NOMO-1 treated with dmso at 0.1 percent for 144 hours (cell line): ENCODE data around the gene TMIGD3.

Experiments used
- DNase-seq: peaks from one replicate; lab custom pipeline; 2025; ENCODE audit not compliant: unreplicated experiment; lab: John Stamatoyannopoulos, UW

The TMIGD3 gene

GRCh38 chr1:111507411-111508201 is 4.2 kb upstream of the TMIGD3 start:
- DNase-seq = peak; percentile 98

DNA sequence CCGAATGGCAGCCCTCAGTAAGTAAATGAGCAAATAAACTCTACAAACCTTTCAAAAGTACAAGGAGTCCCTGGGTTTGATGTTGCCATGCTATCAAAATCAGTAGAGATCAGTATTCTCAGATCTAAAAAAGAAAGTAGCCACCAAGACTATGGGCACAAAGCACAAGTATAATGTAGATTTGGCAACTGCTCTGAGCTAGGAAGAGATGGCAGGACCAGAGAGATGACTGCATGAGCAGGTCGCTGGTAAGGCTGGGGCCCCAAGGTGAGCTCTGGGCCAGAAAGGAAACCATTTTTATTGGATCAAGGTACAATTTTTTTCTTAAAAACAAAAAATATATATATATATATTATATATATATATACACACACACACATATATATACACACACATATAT is 3.1 kb upstream of the TMIGD3 start:
- DNase-seq = no peak

GRCh38 chr1:111505641-111506119 is 2.2 kb upstream of the TMIGD3 start:
- peak; percentile 76 for DNase-seq

DNA sequence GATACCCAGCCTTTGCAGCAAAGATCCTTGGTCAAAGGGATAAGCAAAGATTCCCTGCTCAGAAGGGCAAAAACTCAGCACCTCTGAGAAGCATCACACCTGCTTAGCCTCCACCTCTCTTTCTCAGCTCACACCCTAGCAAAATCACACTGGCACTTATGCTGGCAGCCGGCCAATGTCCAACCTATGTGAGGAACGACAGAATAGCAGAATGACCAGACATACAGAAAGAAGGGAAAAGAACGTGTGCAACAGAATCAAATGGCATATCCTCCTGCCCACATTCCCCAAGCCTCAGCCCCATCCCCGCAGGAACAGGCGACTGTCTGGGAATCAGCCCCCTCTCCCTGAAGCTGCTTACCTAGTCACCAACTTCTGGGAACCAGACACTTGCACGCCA is 664 bp upstream of the TMIGD3 start:
- no peak for DNase-seq

DNA sequence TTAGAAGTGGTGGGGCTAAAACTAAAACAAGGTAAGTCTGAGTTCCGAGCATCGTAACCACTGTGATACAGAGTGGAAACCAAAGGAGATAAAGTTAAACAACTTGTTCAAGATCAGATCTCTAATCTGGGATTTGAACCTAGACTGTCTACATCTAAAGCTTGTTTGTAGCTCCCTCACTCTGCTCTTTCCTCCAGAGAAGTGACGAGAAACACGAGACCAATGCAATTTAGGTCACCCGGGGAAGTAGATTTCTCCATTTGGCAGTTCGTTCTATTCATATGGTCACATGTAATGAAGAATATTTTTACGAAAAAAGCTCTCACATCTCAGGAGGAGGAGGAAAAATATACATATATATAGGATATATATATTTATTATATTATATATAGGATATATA is 1.8 kb downstream of the TMIGD3 start:
- no peak for DNase-seq

DNA sequence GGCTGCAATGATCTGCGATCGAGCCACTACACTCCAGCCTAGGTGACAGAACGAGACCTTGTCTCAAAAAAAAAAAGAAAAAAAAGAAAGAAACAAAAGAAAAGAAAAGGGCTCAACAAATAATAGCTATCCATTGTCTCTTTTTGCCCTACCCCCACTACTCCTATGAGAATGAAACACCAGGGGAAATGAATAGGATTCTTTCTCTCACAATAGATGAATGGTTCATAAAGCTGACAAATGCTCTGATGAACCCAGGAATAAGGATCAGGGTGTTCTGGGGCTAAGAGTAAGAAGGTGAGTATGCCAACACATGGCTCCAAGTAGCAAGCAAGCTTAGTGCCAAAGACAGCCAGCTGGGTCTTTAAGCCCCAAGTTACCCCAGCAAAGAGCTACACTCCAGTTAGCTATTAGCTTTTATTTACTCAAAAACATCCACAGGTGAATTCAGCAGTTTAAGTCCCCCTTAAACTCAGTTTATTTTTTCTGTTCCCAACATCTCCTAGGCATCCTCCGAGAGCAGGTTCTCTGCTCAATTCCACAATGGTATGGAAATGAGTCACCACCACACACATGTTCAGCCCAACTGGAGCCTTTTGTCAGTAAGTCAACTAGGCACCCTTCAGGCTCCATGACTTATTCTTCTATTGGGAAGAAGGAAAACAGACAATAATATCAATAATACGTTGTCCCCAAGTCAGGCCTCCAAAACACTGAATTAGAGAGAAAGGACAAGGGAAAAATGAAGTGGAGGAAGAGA is 4.2 kb downstream of the TMIGD3 start:
- DNase-seq = no peak

- DNase-seq = no peak
Observed at GRCh38 chr1:111497592-111497991, 5.8 kb downstream of the TMIGD3 start.

- DNase-seq = no peak
Observed at GRCh38 chr1:111496398-111496797, 7.0 kb downstream of the TMIGD3 start.

DNA sequence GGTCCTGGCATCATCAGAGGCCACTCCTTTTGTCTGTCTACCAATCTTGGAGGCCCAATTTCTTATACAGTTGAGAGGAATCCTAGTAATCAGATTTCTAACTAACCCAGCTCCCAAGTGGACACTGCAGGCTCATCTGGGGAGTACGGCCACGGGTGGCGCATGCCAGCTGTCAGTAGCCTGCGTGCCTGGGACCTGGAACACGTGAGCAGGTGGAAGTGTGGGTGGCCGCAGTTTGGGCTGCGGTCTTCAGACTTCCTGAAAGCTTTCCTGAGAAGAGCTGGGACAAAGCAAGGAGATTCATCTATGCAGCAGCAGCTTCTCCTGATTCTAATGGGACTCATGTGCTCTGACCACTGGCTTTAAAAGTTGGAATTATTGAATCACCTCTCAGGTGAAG is 12.4 kb downstream of the TMIGD3 start:
- DNase-seq = no peak

DNA sequence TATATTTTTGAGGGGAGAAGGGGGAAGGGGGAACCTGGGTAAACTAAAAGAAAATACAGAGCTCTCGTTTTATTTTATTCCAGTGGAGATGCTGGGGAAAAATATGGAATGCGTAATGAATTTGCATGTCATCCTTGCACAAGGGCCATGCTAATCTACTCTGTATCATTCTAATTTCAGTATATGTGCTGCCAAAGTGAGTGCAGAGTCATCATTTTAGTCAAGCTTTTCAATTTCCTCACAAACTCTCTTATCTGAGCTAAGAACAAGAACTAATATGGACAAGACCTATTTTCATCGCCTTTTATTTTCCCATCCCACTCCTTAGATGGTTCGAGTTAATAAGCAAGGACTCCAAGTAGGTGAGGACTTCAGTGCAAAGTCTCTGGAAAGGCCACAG is 13.2 kb downstream of the TMIGD3 start:
- DNase-seq = no peak

DNA sequence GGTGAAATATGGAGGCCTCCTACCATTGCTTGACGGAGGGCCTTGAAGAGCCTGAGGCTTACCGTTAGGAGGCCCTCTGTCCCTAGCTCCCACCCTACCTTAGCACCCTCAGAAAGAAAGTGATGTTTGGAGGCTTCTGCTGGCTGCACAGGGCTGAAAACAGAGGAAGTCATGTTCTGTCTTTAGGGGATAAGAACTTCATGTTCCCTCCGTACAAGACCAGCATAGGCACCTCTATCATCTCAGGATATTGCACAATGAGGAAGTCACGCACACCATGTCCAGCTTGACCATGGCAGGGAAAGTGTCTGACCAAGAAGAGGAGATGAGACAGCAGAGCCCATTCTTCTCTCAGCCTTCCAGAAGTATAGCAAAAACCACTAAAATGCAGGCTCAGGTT is 13.8 kb downstream of the TMIGD3 start:
- no peak for DNase-seq

DNA sequence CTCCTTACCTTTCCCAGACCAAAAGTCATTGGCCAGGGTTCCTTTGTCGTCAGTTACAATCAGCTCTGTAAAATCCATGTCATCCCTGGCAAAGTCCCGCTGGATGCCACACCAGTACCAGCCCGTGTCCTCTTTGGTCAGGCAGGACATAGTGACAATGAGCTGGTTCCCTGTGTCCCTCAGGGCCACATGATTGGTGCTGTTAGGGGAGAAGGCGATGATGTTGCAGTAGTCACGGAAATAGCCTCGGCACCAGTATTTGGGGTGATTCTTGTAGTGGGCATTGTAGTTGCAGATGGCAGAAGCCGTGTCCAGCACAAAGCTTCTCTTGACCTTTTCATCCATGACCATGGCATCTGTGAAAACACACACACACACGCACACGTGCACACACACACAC is 14.8 kb downstream of the TMIGD3 start:
- no peak for DNase-seq

GRCh38 chr1:111487133-111487532 is 16.3 kb downstream of the TMIGD3 start:
- no peak for DNase-seq

- no peak for DNase-seq
Observed at GRCh38 chr1:111486431-111486830, 17.0 kb downstream of the TMIGD3 start.

DNA sequence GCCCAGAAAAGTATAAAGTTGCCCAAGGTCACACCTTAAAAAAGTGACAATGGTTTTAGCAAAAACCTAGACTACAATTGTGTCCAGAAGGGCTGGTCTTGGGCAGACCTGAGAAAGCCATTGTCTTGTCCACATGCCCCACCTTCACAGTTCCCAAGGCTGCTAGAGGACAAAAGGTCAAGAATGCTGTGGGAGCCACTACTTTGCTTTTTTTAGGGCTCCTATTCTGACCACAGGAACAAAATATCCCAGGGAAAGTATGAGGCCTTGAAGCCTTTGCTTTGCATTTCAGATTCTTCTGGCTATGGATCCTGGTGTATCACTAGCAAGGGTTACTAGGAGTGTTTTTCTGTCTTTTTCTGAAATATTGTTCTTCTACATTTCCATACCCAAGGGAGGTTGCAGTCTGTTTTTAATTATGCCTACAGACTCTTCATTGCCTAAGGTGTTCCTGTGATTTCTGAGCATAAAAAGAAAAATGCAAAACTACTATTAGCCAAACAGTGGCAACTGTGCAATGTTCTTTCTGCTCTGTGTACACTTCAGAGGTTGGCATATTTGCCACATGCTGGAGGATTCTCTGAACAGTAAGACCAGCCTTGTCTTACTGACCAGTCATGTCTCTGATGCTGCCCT is 18.9 kb downstream of the TMIGD3 start:
- no peak for DNase-seq

GRCh38 chr1:111483876-111484275 is 19.6 kb downstream of the TMIGD3 start:
- no peak for DNase-seq

DNA sequence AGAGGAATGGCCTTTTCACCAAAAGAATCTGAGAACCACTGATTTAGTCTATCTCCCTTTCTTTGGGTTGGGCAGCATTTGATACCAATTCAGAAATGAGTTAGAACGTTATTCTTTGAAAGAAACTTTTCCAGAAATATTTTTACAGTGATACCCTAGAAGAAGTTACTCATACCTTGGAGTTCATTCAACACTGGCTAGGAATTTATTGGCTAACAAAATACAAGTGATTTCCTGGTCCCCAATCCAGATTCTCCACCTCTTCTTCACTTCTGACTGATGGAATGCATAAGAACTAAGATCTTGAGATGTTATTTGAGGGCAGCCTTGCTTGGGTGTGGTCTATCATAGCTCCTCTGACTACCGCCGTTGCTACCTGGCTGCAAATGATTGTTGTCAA is 20.3 kb downstream of the TMIGD3 start:
- DNase-seq = no peak

DNA sequence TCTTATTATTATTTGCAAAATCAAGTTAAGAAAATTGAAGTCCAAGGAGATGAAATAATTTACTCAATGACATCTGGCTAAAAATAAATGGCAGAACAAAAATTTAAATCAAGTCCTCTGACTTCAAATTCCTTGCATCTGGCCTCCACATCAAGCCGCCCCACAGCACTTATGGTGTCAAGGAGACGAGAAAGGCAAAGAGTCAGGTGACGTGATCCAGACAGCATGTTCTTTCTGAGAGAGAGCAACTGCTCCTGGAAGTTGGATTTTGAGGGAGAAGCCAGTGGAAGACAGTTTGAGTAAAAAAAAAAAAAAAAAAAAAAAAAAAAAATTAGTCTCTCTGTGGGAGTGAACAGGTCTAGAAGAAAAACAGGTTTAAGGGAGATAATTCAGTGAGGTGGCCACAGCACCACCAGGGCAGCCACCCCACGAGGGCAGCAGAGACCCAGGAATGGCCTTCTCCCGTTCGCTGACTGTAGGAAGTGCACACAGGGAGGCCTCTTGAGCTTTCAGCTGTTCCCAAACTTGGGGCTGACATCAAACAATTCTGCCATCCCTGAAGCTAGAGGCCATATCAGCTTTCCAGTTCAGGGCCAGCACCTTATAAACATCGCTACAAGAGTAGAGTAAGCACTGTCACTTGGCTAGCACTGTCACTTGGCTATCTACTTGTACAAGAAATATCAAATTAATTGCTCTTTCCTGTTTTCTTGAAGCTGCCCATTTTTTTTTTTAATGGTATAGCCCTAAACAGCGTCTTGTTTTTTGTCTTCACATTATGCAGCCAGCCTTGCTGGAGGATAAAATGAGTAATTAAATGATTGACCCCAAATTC is 21.8 kb downstream of the TMIGD3 start:
- DNase-seq = peak; percentile 72

- no peak for DNase-seq
Observed at GRCh38 chr1:111480674-111481073, 22.8 kb downstream of the TMIGD3 start.

DNA sequence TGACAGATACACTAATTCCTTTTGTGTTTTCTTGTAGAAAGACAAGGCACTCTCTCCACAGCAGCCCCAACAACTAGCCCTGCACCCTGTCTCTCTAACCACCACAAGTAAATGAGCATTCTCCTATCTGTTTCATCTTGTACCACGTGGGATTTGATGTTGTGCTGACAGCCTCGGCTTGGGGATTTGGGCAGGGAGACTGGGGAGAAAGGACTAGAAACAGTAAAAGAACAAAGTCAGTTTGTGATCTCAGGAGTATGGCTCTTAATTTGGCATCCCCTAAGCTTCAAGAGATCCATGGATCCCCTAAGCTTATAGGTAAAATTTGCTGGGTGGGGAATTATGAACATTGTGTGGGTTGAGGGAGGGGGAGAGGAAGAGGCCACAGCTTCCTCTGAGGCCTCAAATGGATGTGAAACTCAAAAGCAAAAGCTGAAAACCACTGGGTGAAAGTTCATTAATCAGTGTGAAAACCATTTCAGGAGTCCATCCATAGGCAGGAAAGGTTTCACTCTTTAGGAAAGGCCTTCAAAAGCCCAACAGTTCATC is 26.6 kb downstream of the TMIGD3 start:
- peak; percentile 20 for DNase-seq

DNA sequence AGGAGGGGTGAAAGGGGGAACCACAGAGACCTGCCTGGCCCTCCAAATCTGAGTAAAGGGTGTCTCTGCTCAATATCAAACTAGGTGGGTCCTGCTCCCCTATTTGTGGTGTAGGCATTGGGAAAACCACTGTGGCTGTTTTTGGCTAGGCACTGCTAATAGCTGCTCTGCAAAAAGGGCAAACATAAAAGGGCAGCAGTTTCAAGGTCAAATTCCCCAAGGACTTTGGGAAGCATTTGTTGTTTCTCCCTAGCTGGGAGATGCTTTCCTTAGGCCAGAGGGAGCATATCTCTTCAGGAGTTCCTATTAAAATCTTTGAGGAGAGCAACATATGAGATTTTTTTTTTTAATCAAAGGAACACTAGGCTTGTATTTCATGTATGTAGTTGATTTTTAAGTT is 27.2 kb downstream of the TMIGD3 start:
- no peak for DNase-seq
